SK-N-MC (cell line): ENCODE measurements around the gene CTNNA2.

Source experiments
- EZH2 ChIP-seq: fragments of 200-600 bp; sonication (generic); IDR thresholded peaks from one replicate; pipeline ENCODE4 v1.6.1; 2017; ENCODE audit warnings: antibody characterized with exemption
- FOXP2 ChIP-seq: optimal IDR thresholded peaks from 2 replicates; pipeline ENCODE3; 2011; ENCODE audit warnings: mild to moderate bottlenecking, moderate library complexity; ENCODE audit not compliant: insufficient read depth; ENCODE audit errors: extremely low read length, control extremely low read depth
- POLR2AphosphoS5 ChIP-seq: IDR thresholded peaks from 2 replicates; pipeline ENCODE4 v1.6.1; 2012; ENCODE audit warnings: mild to moderate bottlenecking, low read depth, low read length, borderline replicate concordance

GRCh38 chr2:80545420-80546210, 1032.8 kb downstream of the CTNNA2 start:
- TF ChIP-seq EZH2 (no peak), POLR2AphosphoS5 (no peak), FOXP2 (no peak)
